GM13976 (cell line): Measurements from ENCODE around the gene LY6G6C.

Experiments used
- DNase-seq: peaks from one replicate; pipeline ENCODE4 v3.0.0; 2012; ENCODE audit warnings: low spot score
- in situ Hi-C: fragments of 300-500 bp; cut with MboI; formaldehyde crosslinking; loops from one replicate; pipeline ENCODE4 v1.12.0; 2022; ENCODE audit warnings: low sequenced_read_pairs, mixed read lengths, inconsistent platforms; ENCODE audit not compliant: unreplicated experiment
- TF ChIP-seq, protein P1 (sequence below): IDR thresholded peaks from 2 replicates; pipeline ENCODE4 v1.5.1; 2012; ENCODE audit warnings: borderline replicate concordance, mild to moderate bottlenecking; ENCODE audit not compliant: insufficient read depth; ENCODE audit errors: extremely low read depth, missing control alignments, control extremely low read depth

Gene LY6G6C

DNA sequence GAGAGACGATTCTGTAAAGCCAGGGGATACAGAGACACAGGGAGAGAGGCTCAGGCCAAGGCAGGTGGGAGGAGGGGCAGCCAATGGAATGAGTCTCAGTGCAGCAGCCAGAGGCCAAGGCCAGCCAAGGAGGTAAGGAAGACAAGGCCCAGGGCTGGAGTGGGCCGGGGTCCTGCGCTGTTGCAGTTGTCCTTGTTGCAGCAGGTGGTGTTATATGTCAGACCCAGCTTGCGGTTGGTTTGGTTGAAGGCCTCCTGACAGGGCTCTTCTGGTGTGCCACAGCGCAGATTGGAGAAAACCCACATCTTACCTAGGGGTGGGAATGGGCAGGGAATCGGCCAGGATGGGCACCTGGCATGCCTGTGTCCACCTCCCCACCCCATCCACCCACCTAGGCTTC lies 2.5 kb downstream of the LY6G6C start:
- in situ Hi-C loops: no loop called here
- TF ChIP-seq, protein P1, sequence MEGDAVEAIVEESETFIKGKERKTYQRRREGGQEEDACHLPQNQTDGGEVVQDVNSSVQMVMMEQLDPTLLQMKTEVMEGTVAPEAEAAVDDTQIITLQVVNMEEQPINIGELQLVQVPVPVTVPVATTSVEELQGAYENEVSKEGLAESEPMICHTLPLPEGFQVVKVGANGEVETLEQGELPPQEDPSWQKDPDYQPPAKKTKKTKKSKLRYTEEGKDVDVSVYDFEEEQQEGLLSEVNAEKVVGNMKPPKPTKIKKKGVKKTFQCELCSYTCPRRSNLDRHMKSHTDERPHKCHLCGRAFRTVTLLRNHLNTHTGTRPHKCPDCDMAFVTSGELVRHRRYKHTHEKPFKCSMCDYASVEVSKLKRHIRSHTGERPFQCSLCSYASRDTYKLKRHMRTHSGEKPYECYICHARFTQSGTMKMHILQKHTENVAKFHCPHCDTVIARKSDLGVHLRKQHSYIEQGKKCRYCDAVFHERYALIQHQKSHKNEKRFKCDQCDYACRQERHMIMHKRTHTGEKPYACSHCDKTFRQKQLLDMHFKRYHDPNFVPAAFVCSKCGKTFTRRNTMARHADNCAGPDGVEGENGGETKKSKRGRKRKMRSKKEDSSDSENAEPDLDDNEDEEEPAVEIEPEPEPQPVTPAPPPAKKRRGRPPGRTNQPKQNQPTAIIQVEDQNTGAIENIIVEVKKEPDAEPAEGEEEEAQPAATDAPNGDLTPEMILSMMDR: no peak
- DNase-seq: no peak

DNA sequence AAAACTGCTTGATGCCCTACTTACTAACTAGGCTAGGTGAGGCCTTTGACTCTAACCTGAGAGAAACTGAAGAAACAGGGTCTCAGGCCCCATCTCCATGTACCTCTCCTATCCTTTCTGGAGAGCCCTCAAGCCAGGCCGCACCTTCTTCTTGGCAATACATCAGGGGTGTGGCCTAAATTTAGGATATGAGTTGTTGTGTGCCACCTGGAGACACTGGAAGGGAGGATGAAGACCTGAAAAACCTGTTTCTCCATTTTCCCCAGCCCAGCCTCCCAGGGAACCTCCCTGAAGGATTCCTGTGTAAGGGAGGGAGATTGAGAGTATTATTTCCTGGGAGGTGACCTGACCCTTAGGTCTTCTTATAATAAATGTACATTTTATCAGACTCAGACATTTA lies 3.3 kb downstream of the LY6G6C start:
- in situ Hi-C loops: no loop called here
- TF ChIP-seq, protein P1: no peak
- DNase-seq: no peak

DNA sequence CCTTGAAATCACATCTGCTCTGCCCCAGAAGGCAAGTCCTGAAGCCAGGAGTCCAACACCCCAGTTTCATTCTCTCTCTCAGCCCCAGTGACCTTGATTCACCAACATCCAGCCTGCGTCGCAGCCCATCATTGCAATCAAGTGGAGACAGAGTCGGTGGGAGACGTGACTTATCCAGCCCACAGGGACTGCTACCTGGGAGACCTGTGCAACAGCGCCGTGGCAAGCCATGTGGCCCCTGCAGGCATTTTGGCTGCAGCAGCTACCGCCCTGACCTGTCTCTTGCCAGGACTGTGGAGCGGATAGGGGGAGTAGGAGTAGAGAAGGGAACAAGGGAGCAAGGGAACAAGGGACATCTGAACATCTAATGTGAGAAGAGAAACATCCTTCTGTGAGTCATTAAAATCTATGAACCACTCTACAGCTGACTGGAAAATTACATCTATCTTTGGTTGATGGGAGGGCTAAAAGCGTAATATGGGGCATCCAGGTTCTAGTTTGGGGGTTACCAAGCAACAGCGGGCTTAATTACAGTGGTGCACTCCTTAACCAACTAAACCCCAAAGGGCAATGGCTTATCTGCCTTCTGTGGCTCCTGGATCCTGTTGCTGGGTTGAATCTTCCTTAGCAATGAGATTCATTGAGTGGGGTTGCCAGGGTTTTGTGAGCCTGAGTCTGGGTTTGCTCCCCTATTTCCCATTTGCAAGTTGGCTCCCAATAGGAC lies 3.9 kb downstream of the LY6G6C start:
- in situ Hi-C loops: no loop called here
- DNase-seq: no peak
- TF ChIP-seq, protein P1: no peak

DNA sequence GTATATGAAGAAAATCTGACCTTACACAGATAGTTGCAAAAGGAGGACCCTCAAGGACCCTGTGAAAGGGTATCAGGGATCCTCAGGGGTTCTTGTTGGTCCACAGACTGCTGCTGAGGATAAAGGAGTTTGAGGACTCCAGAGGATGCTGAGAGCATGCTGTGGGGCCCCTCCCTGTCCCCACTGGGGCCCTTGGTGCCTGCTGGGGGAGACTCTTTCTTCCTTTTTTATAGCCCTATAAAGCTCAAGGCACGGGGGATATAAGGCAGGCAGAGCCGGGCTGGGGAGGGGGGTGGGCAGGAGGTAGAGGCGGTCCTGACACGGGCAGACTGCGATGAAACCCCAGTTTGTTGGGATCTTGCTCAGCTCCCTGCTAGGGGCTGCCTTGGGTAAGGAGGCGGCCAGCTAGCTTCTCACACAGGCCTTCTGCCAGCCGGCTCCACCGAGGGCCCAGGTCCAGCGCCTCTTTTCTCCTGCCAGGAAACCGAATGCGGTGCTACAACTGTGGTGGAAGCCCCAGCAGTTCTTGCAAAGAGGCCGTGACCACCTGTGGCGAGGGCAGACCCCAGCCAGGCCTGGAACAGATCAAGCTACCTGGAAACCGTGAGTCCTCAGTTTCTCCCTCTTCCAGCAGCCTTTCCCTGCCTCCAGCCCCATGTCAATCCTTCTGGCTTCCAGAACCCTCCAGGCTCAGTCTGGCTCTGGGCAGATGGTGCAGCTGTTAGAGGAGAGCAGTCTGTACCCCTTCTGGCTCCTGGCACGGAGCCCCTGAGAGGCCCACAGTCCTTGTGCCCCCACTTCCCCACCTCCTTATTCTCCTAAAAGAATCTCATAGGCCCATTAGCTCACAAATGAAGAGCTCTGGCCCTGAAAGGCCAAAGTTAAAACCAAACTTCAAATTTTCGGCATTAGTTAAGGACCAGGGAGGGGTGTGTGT lies 6.3 kb downstream of the LY6G6C start, which contains the start of gene LY6G6D:
Gene LY6G6D (plus strand): TSS at position 327 of the 937 bp plus-strand sequence. CDS start 8 bp downstream, at position 335.
- no peak for DNase-seq
- in situ Hi-C loops: no loop called here
- TF ChIP-seq, protein P1: no peak

DNA sequence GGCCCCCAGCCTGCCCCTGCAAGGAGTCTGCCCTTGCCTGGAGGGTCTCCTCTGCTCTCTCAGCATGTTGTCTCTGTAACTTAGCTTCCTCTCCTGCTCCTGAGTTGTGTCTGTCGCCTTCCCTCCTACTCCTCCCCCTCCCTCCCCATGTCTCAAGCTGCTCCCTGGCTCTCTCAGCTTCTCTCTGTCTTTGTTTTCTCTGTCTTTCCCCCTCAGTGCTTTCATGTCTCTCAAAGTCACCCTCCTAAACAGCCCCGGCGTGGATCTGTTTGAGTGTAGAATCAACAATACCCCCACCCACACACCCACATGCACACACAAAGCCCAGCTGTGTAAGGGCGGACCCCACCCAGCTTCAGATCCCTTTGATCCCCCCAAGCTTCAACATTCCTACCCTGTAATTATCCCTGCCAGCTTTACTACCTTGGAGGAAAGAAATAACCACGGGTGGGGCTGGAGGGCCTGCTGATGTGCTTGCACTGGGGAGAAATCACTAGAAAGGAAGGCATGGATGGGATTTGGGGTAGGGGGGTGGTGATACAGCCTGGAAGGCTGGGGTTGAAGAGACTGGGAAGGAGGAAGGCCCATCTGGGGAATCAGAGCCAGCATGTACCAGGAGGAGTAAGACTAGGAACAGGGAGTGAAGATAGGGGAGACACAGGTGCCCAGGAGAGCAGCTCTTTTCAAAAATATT lies 7.4 kb downstream of the LY6G6C start:
- in situ Hi-C loops: no loop called here
- no peak for DNase-seq
- TF ChIP-seq, protein P1: no peak

DNA sequence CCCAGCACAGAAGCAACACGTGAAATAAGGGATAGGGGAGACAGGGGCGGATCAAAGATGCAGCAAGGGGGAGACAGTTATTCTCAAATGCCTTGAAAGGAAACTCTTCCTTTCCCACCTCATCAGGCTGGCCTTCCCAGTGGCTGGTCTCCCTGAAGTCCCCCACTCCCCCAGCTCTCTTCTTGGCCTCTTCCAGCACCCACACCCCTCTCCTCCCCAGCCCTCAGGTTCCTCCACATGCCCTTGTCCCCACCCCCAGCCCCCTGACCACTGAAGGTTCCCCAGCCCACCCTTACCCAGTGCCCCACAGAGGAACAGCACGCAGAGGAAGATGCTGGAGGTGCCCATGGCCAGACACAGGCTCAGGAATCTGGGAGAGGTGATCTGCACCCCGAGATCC lies 8.1 kb downstream of the LY6G6C start:
- in situ Hi-C loops: no loop called here
- no peak for DNase-seq
- TF ChIP-seq, protein P1: no peak
